ENCODE data around the gene SYPL2. TPM values are rescaled to one million over a fixed set of nuclear protein-coding genes. Genes with fewer than 3 reads are reported as not detected.

Gene SYPL2
- total RNA-seq, 1 experiment from 2014 or later, result 1.3 TPM

DNA sequence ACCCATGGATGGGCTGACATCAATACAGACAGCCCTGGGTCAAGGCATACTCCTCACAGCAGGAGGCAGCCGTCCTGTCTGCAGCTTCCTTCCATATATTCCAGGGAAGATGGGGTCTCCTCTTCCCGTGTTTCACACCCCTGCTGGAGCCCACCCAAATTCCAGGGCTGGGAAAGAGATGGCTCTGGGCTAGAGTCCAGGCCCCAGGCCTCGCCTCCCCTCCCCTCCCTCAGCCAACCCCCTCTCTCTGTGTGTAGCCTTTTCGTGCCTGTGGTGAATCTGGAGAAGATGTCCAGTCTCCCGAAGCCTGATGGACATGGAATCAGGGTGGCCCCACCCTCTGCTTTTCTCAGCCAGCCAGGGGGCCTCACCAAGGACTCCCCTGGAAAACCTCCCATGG is 20.9 kb downstream of the SYPL2 start:
- Histone ChIP-seq H3K27me3 (ENCODE audit: insufficient read depth, low read length) (no peaks in the 10 kb centered on the region), H3K36me3 (ENCODE audit: control insufficient read depth in 1 of 2, insufficient read depth in 2 of 2, low read length in 2 of 2) (no peaks in the 10 kb centered on the region), H4K20me1 (ENCODE audit: insufficient read depth) (no peaks in the 10 kb centered on the region), H3K9me3 (ENCODE audit: control insufficient read depth in 1 of 2, insufficient read depth in 1 of 2, low read depth in 1 of 2, low read length in 2 of 2) (no peaks in the 10 kb centered on the region), H3K9ac (ENCODE audit: low read length) (no peak overlapping the region), H3K79me2 (ENCODE audit: insufficient read depth, low read length) (0 out of 2 replicates have a peak, but pooled peaks cover 4% of the 10 kb centered on the region), H2AFZ (ENCODE audit: low read depth, low read length, poor library complexity, severe bottlenecking) (no peak overlapping the region), H3K4me2 (ENCODE audit: low read length) (no peak overlapping the region), H3K4me3 (replicated peaks in 1 of 2; ENCODE audit: low read depth in 1 of 2, low read length in 2 of 2) (no peak overlapping the region), H3K9me2 (ENCODE audit: insufficient read depth) (no peaks in the 10 kb centered on the region), H3K27ac (ENCODE audit: low read depth, low read length) (no peak overlapping the region), H3K4me1 (ENCODE audit: control insufficient read depth in 1 of 2, insufficient read depth in 2 of 2, low read length in 2 of 2) (peaks cover 8 to 21% of the 10 kb centered on the region in 2 experiments; a peak in 3 of 4 replicates)
- TF ChIP-seq TCF7L2 (IDR thresholded peaks at IDR 0.05; ENCODE audit: borderline replicate concordance, extremely low read depth, insufficient read depth, insufficient read length), result no peak
- no peak for ATAC-seq
- intact Hi-C loops (cut with micrococcal nuclease), result no loop called here
- no TSS peak for BruUV-seq (replicated peaks)
- ChIA-PET RAD21 (ENCODE audit: low non-redundant PET in 1 of 2, low total read pairs in 2 of 2, uncharacterized antibody in 2 of 2, unreplicated experiment in 2 of 2) (no interaction called here), POLR2A (no interaction called here), CTCF (interaction anchor here (1.9 kb wide), 1 partner anchor 46 kb away, joined by 6 read pairs; no protein-coding TSS in a partner anchor)
- DNase-seq (ENCODE audit: low read depth, low spot score), result no peak

DNA sequence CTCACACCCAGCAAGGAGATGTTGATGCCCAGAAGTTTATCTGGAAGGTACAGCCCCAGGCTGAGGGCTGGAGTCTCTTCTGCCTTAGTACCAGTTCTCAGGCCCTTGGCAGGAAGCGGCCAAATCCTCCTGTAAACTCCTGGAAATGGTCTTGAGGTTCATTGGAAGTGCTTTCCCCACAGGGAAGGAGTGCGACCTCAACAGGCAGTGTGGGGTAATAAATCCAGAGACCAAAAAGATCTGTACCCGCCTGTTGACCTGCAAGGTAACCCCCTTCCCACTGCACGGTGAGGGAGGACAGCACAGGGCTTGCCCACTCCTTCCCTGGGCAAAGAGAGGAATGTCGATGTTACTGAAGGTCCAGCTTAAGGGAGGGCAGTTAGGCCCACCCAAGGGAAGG is 21.9 kb downstream of the SYPL2 start:
- Histone ChIP-seq H3K27me3 (ENCODE audit: insufficient read depth, low read length) (no peaks in the 10 kb centered on the region), H3K9me2 (ENCODE audit: insufficient read depth) (no peaks in the 10 kb centered on the region), H3K27ac (ENCODE audit: low read depth, low read length) (no peak overlapping the region), H2AFZ (ENCODE audit: low read depth, low read length, poor library complexity, severe bottlenecking) (no peak overlapping the region), H4K20me1 (ENCODE audit: insufficient read depth) (no peaks in the 10 kb centered on the region), H3K4me1 (ENCODE audit: control insufficient read depth in 1 of 2, insufficient read depth in 2 of 2, low read length in 2 of 2) (peaks cover 9 to 19% of the 10 kb centered on the region in 2 experiments; a peak in 3 of 4 replicates), H3K36me3 (ENCODE audit: control insufficient read depth in 1 of 2, insufficient read depth in 2 of 2, low read length in 2 of 2) (no peaks in the 10 kb centered on the region), H3K4me2 (ENCODE audit: low read length) (no peak overlapping the region), H3K9ac (ENCODE audit: low read length) (no peak overlapping the region), H3K9me3 (ENCODE audit: control insufficient read depth in 1 of 2, insufficient read depth in 1 of 2, low read depth in 1 of 2, low read length in 2 of 2) (no peaks in the 10 kb centered on the region), H3K79me2 (ENCODE audit: insufficient read depth, low read length) (0 out of 2 replicates have a peak, but pooled peaks cover 4% of the 10 kb centered on the region), H3K4me3 (replicated peaks in 1 of 2; ENCODE audit: low read depth in 1 of 2, low read length in 2 of 2) (no peak overlapping the region)
- ChIA-PET RAD21 (ENCODE audit: low non-redundant PET in 1 of 2, low total read pairs in 2 of 2, uncharacterized antibody in 2 of 2, unreplicated experiment in 2 of 2) (no interaction called here), POLR2A (no interaction called here), CTCF (interaction anchor here (1.4 to 7.1 kb wide), 2 partner anchors 43 to 47 kb away, joined by 3 to 146 read pairs; no protein-coding TSS in a partner anchor)
- ATAC-seq (no peak), DNase-seq (ENCODE audit: low read depth, low spot score) (no peak)
- TF ChIP-seq, protein P1, sequence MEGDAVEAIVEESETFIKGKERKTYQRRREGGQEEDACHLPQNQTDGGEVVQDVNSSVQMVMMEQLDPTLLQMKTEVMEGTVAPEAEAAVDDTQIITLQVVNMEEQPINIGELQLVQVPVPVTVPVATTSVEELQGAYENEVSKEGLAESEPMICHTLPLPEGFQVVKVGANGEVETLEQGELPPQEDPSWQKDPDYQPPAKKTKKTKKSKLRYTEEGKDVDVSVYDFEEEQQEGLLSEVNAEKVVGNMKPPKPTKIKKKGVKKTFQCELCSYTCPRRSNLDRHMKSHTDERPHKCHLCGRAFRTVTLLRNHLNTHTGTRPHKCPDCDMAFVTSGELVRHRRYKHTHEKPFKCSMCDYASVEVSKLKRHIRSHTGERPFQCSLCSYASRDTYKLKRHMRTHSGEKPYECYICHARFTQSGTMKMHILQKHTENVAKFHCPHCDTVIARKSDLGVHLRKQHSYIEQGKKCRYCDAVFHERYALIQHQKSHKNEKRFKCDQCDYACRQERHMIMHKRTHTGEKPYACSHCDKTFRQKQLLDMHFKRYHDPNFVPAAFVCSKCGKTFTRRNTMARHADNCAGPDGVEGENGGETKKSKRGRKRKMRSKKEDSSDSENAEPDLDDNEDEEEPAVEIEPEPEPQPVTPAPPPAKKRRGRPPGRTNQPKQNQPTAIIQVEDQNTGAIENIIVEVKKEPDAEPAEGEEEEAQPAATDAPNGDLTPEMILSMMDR (IDR thresholded peaks at IDR 0.05 in 2 of 3, conservative IDR thresholded peaks at IDR 0.05 in 1 of 3; ENCODE audit: borderline replicate concordance in 1 of 3, insufficient read depth in 1 of 3, low read depth in 2 of 3, low read length in 2 of 3), result peak in 2 of 3 experiments; percentile 13 to 28; a peak in 2 of 6 replicates
- TF ChIP-seq ZNF274 (IDR thresholded peaks at IDR 0.05; ENCODE audit: low read depth, low read length), result no peak
- intact Hi-C loops (cut with micrococcal nuclease), result no loop called here
- BruUV-seq (replicated peaks), result no TSS peak
